Skeletal muscle cell (primary cell): Measurements from ENCODE around the gene FKBP14.
"Not testable (repeated sequence)": the region's sequence is repeated elsewhere in the genome, so short reads cannot be mapped to it uniquely, and the experiment has no call there.

Experiments used
- DNase-seq: peaks from one replicate; pipeline ENCODE4 v3.0.0-alpha.2; 2010; ENCODE audit warnings: low read depth
- H3K4me3 ChIP-seq: 2 replicates; pipeline ENCODE4 v1.5.1; 2011; ENCODE audit warnings: low read depth, mild to moderate bottlenecking, control low read depth, low read length, moderate library complexity

Gene FKBP14, protein sequence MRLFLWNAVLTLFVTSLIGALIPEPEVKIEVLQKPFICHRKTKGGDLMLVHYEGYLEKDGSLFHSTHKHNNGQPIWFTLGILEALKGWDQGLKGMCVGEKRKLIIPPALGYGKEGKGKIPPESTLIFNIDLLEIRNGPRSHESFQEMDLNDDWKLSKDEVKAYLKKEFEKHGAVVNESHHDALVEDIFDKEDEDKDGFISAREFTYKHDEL

DNA sequence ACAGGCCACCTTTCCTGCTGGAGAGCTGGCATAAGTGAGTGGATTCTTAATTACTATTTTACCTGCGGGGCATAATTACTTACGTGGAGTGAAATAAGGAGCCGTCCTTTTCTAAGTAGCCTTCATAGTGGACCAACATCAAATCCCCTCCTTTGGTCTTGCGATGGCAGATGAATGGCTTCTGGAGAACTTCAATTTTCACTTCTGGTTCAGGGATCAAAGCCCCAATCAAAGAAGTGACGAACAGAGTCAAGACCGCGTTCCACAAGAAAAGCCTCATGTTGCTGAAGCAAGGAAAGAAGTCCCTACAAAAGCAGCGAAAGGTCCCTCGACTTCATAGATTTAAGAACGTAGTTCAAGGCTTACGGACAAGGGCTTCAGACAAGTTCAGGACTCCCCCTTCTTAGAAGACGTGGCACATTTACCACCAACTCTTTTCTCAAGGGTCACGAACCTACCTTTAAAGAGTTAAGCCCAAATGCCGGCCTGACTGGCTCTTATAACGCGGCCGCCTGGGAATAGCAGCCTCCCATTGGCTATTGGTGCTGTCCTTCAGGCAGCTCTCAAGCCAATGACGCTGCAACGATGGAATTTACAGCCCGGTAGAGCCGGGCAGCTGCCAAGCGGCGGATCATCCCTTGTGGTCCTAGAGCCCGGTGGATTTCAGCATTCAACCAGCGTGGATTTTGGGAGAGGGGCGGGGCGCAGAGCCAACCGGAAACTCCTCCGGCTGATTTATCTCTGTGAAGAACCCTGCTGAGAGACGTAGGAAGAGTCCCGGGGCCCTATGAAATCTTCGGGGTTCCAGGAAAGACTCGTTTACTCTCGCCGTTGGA lies at the start of gene FKBP14:
FKBP14 (minus strand) TSS at position 474 of the 836 bp plus-strand sequence; CDS start at position 280, 194 bp downstream.
- peak within 1 kb of the TSS; percentile 75 for H3K4me3 ChIP-seq

GRCh38 chr7:30074422-30075030 lies 48.0 kb upstream of the FKBP14 start:
- DNase-seq = peak; percentile 13
- no peak overlapping the region for H3K4me3 ChIP-seq

More for the DNA sequence above, at the start of gene FKBP14:
- peak; percentile 99 for DNase-seq

GRCh38 chr7:30072735-30073134 lies 46.2 kb upstream of the FKBP14 start:
- no peak overlapping the region for H3K4me3 ChIP-seq
- DNase-seq = no peak

- H3K4me3 ChIP-seq = no peak overlapping the region
- no peak for DNase-seq
Observed at GRCh38 chr7:30070052-30070451, 43.5 kb upstream of the FKBP14 start.

DNA sequence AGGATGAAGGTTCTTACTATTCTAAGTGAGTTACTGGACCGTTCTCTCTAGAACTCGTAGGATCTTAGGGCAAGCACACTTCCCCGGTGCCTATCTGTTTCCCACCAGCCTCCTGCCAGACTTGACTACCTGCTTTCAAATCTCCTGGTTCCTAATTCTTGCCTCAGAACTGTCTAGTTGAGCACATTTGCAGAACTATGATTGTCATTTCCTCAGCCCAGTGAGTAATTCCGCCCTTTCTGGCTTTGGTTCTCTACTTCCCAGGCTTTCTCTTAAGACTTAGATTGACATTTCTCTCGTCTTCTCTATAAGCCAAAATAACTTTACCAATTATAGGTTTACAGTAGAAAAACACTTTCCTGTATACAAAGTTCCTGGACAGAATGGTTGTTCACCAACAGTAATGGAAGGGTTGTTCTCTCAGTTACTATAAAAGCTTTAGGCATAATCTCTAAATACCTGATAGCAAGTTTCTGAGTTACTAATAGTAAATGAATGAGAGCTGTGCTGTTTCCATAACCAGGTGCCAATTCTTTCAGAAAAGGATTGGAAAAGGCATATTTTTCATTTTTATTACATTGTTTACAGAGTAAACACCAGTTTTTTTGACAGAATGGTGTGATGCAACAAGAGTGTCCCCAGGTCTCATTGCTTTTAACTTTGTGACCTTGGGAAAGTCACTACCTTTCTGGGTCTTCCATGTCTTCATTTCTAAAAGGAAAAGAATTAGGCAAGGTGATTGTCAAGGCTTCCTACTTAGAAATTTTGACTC lies 42.8 kb upstream of the FKBP14 start:
- no peak overlapping the region for H3K4me3 ChIP-seq
- no peak for DNase-seq

- H3K4me3 ChIP-seq = no peak overlapping the region
- DNase-seq = peak; percentile 78
Observed at GRCh38 chr7:30068117-30068516, 41.6 kb upstream of the FKBP14 start.

DNA sequence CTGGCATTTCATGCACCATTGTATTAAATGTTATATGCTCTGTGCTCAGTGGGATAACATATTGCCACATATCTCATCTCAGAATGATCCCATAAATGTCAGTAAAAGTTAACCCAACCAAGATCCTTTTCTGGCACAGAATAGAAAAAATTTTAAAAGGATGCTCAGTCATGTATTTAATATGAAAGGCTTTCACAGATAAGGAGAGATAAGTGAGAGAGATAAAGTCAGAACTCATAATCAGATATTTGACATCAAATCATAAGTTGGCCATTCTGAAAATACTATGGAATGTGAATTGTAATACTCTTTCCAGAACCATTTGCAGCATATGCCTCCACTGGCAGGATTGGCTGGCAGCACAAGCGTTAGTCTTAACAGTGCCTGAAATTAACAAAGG lies 40.2 kb upstream of the FKBP14 start:
- no peak overlapping the region for H3K4me3 ChIP-seq
- no peak for DNase-seq

DNA sequence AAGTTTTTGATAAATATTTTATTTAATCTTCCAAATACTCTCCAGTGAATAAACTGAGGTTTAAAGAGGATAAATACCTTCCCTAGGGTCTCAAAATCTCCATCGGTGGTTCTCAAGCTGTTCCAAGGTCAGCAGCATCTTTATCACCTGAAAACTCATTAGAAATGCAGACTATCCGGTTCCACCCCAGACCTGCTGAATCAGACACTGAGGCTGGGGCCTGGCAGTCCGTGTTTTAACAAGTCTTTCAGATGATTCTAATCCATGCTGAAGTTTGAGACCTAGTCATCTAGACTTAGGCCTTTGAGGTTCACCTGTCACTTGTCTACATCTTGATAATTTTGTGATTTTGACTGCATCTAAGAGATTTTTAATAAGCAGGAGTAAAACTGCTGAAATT lies 39.2 kb upstream of the FKBP14 start:
- no peak for DNase-seq

GRCh38 chr7:30062587-30062986 lies 36.1 kb upstream of the FKBP14 start:
- no peak overlapping the region for H3K4me3 ChIP-seq
- DNase-seq = no peak

More for the DNA sequence above, 39.2 kb upstream of the FKBP14 start:
- H3K4me3 ChIP-seq = no peak overlapping the region

DNA sequence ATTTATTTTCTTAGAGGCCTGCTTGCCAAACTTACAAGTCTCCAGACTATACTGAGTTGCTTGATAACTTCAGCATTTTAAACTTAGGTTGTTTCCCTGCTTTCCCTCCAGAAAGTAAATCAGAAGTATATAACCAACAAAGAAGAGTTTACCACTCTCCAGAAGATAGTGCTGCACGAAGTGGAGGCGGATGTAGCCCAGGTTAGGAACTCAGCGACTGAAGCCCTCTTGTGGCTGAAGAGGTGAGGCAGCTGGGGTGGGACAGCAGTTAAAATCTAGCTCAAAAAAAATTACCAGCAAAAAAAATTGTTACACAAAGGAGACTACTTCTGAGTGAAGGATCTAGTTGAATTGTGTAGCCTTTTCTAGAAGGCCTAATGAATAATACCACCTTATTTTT lies 35.3 kb upstream of the FKBP14 start:
- DNase-seq = not testable (repeated sequence)

DNA sequence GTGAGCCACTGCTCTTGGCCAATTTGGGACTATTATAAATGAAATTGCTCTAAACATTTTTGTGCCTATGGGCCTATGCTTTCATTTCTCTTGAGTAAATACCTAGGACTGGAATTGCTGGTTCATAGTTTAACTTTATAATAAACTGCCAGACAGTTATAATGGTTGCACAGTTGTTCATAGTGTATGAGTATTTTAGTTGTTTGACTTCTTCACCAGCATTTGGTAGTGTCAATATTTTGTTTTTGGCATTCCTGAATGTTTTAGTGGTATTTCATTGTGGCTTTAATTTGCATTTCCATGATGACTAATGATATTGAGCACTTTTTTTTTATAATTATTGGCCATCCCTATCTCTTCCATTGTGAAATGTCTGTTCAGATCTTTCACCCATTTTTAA lies 31.2 kb upstream of the FKBP14 start:
- no peak for DNase-seq

More for the DNA sequence above, 35.3 kb upstream of the FKBP14 start:
- H3K4me3 ChIP-seq = not testable (repeated sequence)

DNA sequence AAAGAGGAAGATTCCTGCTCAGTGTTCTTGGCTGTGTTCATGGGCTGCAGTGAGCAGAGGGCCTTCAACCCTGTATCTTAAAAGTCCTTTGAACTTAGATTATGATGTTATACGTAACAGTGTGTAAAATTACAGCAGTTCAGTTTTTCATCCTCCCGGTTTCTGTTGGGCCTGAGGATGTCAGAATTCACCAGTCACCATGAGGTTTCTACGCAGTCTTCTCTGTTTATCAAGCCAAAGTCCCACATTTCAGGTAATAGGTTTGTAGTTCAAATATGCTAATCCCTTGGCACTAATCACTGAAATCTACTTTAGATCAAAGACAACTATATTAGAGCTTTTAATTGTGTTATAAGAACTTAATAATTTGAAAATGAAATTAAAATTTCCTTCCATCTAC lies 26.6 kb upstream of the FKBP14 start:
- H3K4me3 ChIP-seq = no peak overlapping the region
- no peak for DNase-seq

More for the DNA sequence above, 31.2 kb upstream of the FKBP14 start:
- H3K4me3 ChIP-seq = no peak overlapping the region

GRCh38 chr7:30049173-30049572 lies 22.7 kb upstream of the FKBP14 start:
- DNase-seq = no peak
- no peak overlapping the region for H3K4me3 ChIP-seq

DNA sequence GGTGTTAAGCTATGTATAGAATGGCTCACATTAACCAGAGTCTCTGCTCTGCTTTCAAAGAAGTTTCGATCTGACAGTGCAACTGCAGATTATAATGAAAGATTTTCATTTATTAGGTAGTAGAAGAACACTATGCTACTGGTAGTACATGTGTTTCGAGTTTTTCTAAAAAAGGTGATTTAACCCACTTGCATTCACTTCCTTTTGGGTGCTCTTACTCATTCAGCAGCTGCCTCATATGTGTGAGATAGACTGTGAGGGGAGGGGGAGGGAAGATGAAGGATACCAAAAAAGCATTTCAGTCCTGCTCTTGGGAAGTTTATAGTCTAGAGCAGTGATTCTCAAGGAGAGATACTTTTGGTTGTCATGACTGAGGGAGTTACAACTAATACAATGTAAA lies 22.1 kb upstream of the FKBP14 start:
- DNase-seq = no peak

GRCh38 chr7:30047124-30047523 lies 20.6 kb upstream of the FKBP14 start:
- no peak overlapping the region for H3K4me3 ChIP-seq
- no peak for DNase-seq

More for the DNA sequence above, 22.1 kb upstream of the FKBP14 start:
- H3K4me3 ChIP-seq = no peak overlapping the region

DNA sequence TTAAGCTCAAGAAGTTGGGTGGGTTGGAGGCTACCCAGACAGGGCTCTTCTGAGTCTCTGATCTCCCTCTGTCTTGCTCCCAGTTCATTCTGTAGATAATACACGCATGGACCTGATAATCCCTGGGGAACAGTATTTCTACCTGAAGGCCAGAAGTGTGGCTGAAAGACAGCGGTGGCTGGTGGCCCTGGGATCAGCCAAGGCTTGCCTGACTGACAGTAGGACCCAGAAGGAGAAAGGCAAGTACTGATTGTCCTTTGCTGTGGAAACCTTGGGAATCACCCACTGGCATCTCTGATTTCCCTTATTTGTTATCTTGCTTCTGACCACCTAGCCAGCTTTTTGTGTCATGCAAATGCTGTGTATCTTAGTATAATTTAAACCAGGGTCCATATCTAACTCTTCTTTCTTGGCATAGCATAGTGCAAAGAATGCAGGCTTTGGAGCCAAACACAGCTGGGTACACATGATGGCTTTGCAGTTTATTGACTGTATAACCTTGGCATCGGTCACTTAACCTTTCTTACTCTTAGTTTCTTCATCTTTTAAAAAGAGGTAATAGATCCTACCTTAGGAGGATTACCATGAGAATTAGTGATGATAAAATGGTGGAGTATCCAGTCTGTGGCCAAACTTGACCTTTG lies 19.7 kb upstream of the FKBP14 start:
- no peak overlapping the region for H3K4me3 ChIP-seq
- no peak for DNase-seq

GRCh38 chr7:30041526-30042269 lies 15.2 kb upstream of the FKBP14 start:
- DNase-seq = no peak
- H3K4me3 ChIP-seq = no peak overlapping the region

DNA sequence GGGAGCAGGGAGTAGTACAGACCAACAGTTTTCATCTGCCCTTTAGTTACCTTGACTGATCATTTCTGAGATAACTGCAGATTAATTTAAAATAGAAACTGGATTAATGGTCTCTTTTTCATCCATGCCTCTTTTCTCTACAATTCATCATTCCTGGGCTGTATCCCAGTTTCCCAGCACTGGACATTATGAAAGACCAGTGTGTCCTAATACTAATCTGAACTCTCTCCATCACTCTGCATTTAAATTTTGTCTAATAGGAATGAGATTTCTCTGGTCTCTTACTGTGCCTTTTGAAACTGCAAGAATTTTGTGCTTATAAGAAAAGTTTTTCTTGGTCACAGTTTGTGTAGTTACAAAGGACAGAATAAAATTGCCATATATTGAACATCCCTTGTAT lies 14.4 kb upstream of the FKBP14 start:
- H3K4me3 ChIP-seq = no peak overlapping the region
- DNase-seq = no peak
